Kidney epithelial cell (primary cell): Measurements from ENCODE around the gene DNAJC5G. TPM values are rescaled to one million over a fixed set of nuclear protein-coding genes. Genes with fewer than 3 reads are reported as not detected.

Experiments
- DNase-seq: peaks from one replicate; pipeline ENCODE4 v3.0.0-alpha.2; 2010; ENCODE audit warnings: low read depth
- H3K27me3 ChIP-seq: 2 replicates; pipeline ENCODE4 v1.6.0; 2011; ENCODE audit warnings: low read length; ENCODE audit not compliant: control insufficient read depth, insufficient read depth
- H3K36me3 ChIP-seq: 2 replicates; pipeline ENCODE4 v1.5.1; 2011; ENCODE audit warnings: low read length; ENCODE audit not compliant: control insufficient read depth, insufficient read depth
- H3K4me3 ChIP-seq: 2 replicates; pipeline ENCODE4 v1.5.1; 2011; ENCODE audit warnings: low read depth, mild to moderate bottlenecking, control low read depth, low read length
- CTCF ChIP-seq: IDR thresholded peaks from 2 replicates; pipeline ENCODE4 v1.5.1; 2011; ENCODE audit warnings: mild to moderate bottlenecking, moderate library complexity, low read length, control low read depth, inconsistent platforms; ENCODE audit not compliant: insufficient read depth, poor library complexity, severe bottlenecking
- total RNA-seq: library from RNA; depleted of rRNA; stranded (reverse); fragments of >200 nt; gene quantifications from 2 replicates; pipeline ENCODE4 v1.2.3, GENCODE V29; 2015

DNAJC5G gene
- total RNA-seq, 1 donor from 2014 or later, result not detected

- DNase-seq, result no peak
Observed at GRCh38 chr2:27303093-27304025, 28.1 kb downstream of the DNAJC5G start.

GRCh38 chr2:27304488-27305240, 29.4 kb downstream of the DNAJC5G start:
- peaks cover 45% of the 10 kb centered on the region for H3K27me3 ChIP-seq
- H3K4me3 ChIP-seq, result no peak overlapping the region
- DNase-seq, result no peak
- H3K36me3 ChIP-seq, result no peaks in the 10 kb centered on the region
- no peak for TF ChIP-seq CTCF

More at GRCh38 chr2:27303093-27304025, 28.1 kb downstream of the DNAJC5G start:
- no peaks in the 10 kb centered on the region for H3K36me3 ChIP-seq
- H3K27me3 ChIP-seq, result peaks cover 39% of the 10 kb centered on the region
- peak; percentile 81 for TF ChIP-seq CTCF
- H3K4me3 ChIP-seq, result no peak overlapping the region

- Histone ChIP-seq H3K27me3 (peaks cover 45% of the 10 kb centered on the region), H3K36me3 (no peaks in the 10 kb centered on the region), H3K4me3 (no peak overlapping the region)
- no peak for TF ChIP-seq CTCF
- DNase-seq, result no peak
Observed at GRCh38 chr2:27305516-27305915, 30.3 kb downstream of the DNAJC5G start.

- Histone ChIP-seq H3K27me3 (peaks cover 45% of the 10 kb centered on the region), H3K4me3 (no peak overlapping the region), H3K36me3 (no peaks in the 10 kb centered on the region)
- no peak for TF ChIP-seq CTCF
- DNase-seq, result no peak
Observed at GRCh38 chr2:27306136-27306535, 30.9 kb downstream of the DNAJC5G start.

GRCh38 chr2:27306573-27307286, 31.5 kb downstream of the DNAJC5G start:
- DNase-seq, result no peak
- H3K36me3 ChIP-seq, result no peaks in the 10 kb centered on the region
- TF ChIP-seq CTCF, result peak; percentile 7
- H3K4me3 ChIP-seq, result no peak overlapping the region
- H3K27me3 ChIP-seq, result peaks cover 45% of the 10 kb centered on the region
